Raji (cell line): ENCODE data around the gene C6orf47.
A peak's percentile ranks its signal among the peaks of the same experiment; 100 is the strongest.

Experiments used
- POLR2A ChIP-seq: IDR thresholded peaks from 2 replicates; pipeline ENCODE4 v1.6.1; 2011; ENCODE audit warnings: low read depth, low read length, control low read depth; ENCODE audit not compliant: insufficient read depth

C6orf47 gene

GRCh38 chr6:31660381-31661261, at the start of gene C6orf47:
TSS of gene C6orf47 (minus strand) at chr6:31660778. CDS start at chr6:31659947, 831 bp downstream.
- peak; percentile 85 for TF ChIP-seq POLR2A

GRCh38 chr6:31708224-31708623, 47.6 kb upstream of the C6orf47 start:
- no peak for TF ChIP-seq POLR2A

GRCh38 chr6:31707701-31708100, 47.1 kb upstream of the C6orf47 start:
- no peak for TF ChIP-seq POLR2A

- TF ChIP-seq POLR2A = no peak
Observed at GRCh38 chr6:31706599-31706998, 46.0 kb upstream of the C6orf47 start, which contains the start of gene LY6G6F. TSS of gene LY6G6F (plus strand) at chr6:31706866. CDS start at chr6:31706907, 41 bp downstream.

- TF ChIP-seq POLR2A = no peak
Observed at GRCh38 chr6:31705931-31706330, 45.4 kb upstream of the C6orf47 start.

GRCh38 chr6:31702819-31703716, 42.5 kb upstream of the C6orf47 start, which contains the start of gene ABHD16A:
TSS of gene ABHD16A (minus strand) at chr6:31703324. CDS start at chr6:31703281, 43 bp downstream.
- peak; percentile 87 for TF ChIP-seq POLR2A

GRCh38 chr6:31702405-31702818, 41.8 kb upstream of the C6orf47 start:
- no peak for TF ChIP-seq POLR2A

- TF ChIP-seq POLR2A = no peak
Observed at GRCh38 chr6:31701666-31702404, 41.3 kb upstream of the C6orf47 start.

GRCh38 chr6:31700740-31701401, 40.3 kb upstream of the C6orf47 start:
- no peak for TF ChIP-seq POLR2A

GRCh38 chr6:31697555-31697954, 37.0 kb upstream of the C6orf47 start:
- TF ChIP-seq POLR2A = no peak

GRCh38 chr6:31693535-31693934, 33.0 kb upstream of the C6orf47 start:
- no peak for TF ChIP-seq POLR2A

GRCh38 chr6:31692886-31693285, 32.3 kb upstream of the C6orf47 start:
- TF ChIP-seq POLR2A = no peak

GRCh38 chr6:31692353-31692752, 31.8 kb upstream of the C6orf47 start:
- no peak for TF ChIP-seq POLR2A

GRCh38 chr6:31691564-31692108, 31.1 kb upstream of the C6orf47 start:
- no peak for TF ChIP-seq POLR2A
